Activated CD4-positive, alpha-beta T cell treated with anti-CD3 and anti-CD28 coated beads, Interleukin-2, Interleukin-4, amounts not matched to agents 100 ng/mL and 50 ng/mL, durations not matched to agents 16 hours and 8 hours (primary cell): ENCODE results near the gene GPC5.

ENCODE experiments used
- DNase-seq: peaks from one replicate; pipeline ENCODE4 v3.0.0-alpha.2; 2020; ENCODE audit warnings: low spot score

GPC5 gene

DNA sequence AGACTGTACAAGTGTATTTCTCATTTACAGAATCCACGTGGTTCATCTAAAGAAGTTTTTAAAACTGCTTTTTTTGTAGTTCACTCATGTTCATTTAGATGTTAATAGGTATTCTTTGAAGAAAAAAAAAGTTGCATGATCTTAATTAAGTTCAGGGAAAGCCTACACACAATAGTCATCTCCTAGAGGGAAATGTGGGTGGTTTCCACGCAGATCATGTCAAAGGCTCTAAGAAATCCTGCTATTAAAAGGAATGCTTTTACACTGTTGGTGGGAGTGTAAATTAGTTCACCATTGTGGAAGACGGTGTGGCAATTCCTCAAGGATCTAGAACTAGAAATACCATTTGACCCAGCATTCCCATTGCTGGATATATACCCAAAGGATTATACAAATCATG, 312.3 kb downstream of the GPC5 start:
- DNase-seq: no peak

DNA sequence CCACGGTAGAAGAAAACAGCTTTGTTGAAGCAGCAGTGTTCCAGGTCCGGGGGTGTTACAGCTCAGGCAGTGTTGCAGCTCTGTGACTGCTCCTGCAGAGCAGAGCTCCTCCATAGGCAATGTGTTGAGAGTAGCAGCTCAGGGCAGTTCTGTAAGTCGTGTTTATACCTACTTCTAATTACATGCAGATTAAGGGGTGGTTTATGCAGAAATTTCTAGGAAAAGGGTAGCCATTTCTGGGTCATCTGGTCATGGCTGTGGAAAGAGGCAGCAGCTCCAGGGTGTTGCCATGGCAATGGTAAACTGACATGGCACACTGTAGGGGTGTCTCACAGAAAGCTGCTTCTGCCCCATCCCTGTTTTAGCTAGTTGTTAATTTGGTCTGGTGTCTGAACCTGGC, 316.4 kb downstream of the GPC5 start:
- DNase-seq: no peak

DNA sequence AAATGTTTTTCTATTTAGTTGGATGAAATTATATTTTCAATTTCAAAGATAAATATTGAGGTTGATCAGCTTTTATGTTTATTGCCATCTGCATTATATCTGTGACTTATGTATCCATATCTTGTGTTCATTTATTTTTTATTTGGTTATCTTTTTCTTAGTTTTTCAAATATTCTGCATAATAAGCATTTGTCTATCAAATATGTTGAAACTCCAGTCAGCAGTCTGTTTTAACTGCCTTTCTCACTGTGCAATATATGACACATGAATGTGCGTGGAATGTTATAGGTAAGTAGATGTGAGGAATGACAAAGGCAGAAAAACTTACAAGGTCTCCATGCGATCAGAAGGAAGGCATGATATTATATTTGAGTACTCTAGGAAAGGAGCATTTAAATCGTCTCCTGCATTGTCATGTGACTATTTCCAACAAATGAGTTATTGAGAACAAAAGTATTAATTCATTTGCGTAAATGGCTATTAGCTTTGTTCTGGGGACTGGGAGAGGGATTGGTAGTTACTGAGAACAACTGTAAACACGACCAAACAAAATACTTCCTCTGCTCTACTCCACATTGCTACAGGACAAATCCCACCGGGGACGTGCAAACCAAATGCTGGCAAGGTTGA, 318.1 kb downstream of the GPC5 start:
- no peak for DNase-seq

DNA sequence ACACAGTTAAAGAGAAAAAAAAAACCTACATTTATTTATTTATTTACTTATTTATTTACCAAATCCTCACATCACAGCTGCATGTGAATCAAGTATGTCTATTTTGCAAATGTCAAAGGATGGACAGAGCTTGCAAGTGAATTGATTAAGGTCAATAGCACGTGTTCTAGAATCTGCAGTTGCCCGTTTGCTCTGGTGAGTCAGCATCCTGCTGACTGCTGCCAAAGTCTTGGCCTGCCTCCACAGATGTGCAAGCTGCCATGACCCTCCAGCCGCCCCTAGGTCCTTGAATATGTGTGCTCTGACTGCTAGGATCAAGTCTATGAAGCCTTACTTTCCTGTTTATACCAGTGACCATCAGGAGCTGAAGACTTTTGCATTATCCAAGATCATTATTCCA, 320.6 kb downstream of the GPC5 start:
- DNase-seq: no peak

DNA sequence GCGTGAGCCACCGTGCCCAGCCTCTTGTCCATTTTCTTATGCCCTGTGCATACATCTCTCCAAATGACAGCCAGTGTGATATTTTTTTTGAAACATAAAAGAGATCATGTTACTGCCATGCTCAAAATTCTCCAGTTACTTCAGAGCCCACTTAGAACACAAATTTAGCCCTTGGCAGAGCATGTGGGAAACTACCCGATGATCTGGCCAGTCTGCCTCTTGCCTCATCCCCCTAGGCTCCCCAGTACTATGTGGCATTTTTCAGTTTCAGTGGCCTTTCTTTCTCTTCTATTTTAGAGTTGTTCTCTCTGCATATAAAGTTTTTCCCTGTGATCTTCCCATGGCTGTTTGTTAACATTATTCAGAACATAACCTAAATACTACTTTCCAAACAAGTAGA, 323.0 kb downstream of the GPC5 start:
- DNase-seq: no peak

DNA sequence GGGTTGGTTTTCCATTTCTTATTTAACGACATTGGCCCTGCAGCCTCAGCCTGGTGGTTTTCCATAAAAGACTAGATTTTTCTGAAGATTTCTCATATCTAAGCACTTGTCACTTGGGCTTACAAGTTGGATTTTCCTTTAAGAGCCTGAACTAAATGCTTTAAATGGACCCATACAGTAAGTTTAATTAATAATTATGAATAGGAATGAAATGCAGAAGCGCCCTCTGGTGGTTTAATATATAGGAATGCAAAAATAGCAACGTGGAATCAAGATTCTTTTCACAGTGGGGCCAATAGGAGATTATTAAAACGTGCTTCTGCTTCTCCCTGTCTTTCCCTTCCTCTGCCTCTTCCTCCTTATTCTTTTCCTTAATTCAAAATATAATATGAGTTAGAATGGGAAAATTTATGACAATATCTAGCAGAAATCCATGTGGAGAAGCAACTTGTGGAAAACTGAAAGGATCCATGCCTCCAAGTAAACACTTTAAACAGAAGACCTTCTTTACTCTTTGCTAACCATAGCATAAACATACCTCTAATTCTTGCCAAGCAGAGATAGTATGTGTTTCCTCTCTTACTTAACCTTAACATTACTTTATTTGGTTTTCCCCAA, 324.0 kb downstream of the GPC5 start:
- DNase-seq: peak; percentile 17

DNA sequence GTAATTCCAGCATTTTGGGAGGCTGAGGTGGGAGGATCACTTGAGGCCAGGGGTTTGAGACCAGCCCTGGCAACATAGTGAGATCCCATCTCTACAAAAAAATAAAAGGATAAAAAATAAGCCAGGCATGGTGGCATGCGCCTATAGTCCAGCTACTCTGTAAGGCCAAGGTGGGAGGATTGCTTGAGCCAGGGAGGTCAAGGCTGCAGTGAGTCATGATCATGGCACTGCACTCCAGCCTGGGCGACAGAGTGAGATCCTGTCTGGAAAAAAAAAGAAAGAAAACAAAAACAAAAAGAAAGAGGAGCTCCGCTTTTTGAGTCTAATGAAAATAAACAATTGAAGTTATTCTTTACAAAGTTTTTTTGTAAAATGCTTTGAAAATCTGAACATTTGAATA, 326.2 kb downstream of the GPC5 start:
- DNase-seq: no peak

DNA sequence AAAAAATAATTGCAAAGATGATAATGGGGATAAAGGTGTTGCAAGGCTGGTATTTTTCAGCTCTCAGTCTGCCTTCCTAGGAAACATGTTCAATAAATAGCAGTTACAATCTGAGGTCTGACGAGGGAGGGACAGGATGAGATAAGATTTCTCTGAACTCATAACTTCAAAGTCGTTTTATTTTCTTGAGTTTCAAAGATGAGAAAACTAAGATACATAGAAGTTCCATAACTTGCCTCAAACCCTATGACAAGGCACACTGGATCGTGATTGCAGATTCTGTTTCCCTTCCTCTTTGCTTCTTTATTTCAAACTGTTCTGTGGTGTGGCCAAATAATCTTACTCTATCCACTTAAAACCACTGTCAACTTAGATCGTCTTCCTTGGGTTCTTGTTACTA, 327.2 kb downstream of the GPC5 start:
- DNase-seq: no peak

DNA sequence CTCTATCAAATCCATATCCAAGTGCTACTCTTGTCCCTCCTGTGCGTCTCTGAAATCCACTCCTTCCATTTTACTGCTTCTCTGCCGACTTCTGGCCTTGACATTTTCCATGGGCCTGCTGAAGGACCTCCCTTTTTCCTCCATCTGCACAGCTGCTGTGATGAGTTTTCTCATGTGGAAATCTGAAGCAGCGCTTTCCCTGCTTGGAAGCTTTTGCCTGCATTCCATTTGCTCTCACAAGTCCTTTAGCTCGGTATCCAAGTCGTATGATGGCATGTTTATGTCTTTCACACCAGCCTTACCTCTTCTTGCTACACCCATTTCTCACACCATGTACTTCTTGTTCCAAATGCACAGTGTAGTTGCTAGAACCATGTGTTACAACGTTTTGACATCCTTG, 328.2 kb downstream of the GPC5 start:
- DNase-seq: no peak

DNA sequence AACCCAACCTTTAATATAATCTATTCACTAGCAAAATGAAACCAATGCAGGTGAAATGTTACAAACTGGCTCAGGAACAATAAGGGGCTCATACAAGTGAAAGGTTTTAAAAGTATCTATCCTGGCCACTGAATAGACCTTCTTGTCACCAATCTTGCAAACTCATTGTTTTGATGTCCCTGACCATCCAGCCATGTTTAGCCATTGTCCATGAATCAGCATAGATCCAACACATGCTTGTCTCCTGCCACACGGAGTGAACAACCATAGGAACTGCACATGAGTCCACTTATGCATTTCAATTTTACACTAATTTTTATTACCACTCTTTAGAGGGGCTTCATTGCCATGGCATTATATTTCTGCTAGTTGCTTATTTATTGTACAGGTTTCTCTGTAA, 331.4 kb downstream of the GPC5 start:
- no peak for DNase-seq

DNA sequence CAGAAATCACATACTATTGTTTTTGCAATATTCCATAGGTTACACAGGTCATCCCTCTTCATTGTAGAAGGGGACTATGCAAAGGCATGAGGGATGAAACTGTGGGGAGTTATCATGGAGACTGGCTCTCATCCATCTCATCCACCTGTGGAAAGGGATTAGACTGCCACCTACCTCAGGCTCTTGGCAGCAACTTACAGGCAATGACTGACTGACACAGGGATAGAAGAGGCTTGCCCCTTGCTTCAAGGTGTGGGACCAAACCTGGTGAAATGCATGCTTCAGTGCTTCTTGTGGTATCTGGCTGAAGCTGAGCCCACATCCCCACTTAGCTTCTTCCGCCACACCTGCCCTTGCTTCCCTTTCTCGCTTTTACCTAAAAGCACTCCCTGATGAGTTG, 341.3 kb downstream of the GPC5 start:
- DNase-seq: no peak

DNA sequence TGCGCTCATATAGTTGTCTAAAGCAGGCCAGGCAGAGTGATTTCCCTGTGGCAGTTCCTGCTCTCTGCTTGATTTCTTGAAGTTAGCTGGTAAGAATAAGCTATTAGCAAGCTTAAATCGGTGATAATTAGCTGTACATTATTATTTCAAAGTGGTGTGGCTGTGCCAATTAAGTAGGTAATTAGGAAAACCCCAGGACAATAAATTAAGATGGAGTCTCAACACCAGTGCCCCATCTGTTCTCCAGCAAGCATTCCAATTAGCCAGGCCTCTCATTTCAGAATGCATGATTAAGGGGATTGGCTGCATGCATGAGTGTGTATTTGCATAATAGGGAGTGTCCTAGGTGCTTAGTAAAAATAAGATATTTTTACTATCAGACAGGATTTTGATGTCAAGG, 342.3 kb downstream of the GPC5 start:
- DNase-seq: no peak

DNA sequence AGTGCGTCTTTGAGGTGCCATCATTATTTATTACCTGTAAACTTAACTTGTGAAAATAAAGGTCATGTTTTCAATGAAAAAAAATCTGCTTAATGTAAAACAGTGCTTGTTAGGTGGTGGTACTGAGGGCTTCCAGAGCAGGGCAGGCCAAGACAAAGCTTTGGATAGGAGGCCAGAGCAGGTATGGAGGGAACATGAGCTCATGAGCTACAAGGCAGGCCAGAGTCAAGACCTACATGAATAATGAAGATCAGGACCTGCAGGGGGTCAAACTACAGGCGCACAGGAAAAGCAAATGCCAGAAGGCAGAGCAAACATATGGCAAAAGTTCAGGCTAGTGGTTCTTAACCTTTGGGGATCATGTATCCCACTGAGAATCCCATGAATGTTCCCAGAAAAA, 343.5 kb downstream of the GPC5 start:
- no peak for DNase-seq

DNA sequence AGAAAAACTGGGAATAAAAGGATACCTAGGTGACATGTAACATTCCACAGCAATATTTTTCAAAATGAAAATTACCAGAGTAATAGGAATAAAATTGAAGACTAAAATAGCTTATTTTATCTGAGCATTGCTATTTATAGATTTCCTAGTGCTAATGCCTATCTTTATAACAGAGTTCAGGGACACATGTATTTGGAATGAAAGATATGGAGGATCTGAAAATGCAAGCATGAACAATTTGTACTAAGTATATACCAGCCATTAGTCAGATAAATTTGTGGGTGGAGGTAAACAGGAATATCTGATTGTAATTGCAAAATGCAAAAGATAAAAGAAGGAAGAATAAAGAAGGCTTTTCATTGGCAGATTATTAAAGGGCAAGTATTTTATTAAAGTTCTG, 345.9 kb downstream of the GPC5 start:
- DNase-seq: no peak

DNA sequence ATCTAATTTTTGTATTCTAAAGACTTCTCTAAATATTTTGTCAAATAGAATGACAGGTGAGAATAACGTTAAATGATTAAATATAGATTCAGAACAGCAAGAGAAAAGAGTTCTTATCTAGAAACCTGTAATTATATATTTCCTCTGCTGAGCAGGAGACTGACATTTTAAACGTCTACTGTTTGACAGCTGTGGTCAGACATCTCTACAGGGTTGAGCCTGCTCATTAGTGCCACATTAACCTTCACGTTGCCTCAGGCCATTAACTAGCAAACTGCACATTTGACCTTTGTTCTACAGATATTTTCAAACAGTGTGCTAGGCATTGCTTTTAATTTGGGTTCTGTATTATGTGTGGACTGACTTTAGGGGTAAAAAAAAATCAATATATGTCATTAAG, 347.5 kb downstream of the GPC5 start:
- DNase-seq: no peak

DNA sequence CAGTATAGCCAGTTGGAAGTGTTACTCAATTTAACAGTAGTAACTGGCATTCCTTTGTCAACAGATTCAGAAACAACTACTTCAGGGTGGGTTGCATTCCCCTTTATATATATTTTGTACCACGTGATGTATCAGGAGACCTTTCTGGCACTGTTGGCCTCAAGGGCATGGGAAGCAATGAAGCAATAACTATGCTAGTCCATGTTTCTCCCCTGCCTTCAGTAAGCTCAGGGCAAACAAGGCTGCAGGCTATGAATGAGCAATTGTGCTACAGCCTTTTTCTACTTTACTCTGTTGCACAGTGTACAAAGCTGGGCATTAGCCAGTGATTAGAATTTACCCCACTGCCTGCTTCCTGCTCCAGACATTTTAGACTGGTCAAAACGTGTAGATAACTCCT, 348.8 kb downstream of the GPC5 start:
- no peak for DNase-seq

DNA sequence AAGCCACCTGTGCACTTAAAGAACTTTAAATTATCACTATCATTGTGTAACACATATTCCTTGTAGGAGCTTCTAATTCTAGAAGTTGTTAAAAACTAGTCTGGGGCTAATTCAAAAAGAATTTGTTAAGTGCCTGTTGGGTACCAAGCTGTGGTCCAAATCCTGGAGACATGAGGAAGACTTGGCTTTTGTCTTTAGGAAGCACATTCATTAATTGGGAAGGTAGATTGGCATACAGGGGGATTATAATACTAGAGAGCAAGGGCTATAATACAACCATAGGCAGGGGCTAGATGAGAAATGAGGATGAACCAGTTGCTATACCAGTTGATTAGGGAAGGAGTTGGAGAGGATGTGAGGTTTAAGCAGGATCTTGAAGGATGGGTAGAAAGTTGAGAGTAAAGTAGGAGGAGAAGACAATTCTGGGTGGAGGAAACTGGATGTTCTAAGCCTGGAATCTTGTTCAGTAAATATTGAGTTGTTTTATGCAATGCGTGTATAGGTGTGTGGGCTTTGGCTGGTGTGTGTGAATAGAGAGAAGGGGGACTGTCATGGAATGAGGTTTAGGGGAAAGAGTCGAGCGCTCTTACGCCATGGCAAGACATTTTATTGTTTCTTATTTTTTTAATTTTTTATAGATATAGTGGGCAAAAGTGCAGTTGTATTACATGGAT, 350.1 kb downstream of the GPC5 start:
- DNase-seq: no peak

DNA sequence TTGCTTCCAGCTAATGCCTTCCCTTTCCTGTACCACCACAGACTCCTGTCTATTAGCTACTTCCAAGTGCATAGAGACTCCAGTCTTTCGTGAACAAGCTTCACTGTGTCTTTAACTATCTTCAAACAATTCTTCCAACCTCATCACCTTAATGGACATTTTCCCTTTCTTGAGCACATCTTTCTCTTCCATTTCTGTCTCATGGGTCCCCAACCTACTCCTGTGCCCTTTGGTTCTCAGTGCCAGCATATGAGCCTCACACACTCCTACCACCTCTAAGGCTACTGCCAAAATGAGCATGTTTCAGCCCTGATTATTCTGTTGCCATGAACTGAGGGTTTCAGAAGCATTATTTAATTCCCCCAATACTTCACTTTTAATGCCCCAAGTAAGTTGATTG, 360.3 kb downstream of the GPC5 start:
- no peak for DNase-seq

DNA sequence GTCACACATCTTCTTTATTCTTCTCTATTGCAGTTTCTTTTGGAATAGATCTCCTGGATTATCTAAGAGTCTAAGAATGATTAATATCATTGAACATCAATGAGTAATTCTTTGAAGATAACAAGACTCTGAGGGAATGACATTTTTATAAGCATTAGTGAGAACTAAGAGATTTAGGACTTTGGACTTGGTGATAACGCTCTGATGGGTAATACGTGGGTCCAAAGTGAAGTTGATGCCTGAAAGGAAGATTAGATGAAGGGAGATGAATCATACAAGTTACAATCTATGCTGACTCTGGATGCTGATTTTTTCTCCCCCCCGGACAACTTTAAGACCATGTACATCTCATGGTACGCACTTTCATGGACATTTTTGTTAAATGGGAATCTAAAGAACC, 364.5 kb downstream of the GPC5 start:
- no peak for DNase-seq

DNA sequence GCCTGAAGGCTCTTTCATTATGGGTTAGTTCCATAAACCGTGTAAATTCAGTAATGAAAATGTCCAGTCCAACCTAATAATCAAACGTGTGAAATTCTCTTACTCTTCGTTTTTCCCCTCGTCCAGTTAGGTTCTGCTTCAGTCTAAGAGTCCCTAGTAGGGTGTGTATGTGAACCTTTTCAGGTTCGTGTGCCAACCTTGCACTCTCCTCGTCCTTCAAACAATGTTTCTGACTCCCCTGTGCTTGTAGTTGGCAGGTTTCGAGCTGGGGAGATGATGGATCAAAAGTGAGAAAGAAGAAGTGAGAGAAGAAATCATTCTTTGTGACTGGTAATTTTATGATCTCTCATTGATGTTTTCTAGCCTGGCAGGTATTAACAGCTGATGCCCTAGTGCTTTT, 366.1 kb downstream of the GPC5 start:
- DNase-seq: no peak

DNA sequence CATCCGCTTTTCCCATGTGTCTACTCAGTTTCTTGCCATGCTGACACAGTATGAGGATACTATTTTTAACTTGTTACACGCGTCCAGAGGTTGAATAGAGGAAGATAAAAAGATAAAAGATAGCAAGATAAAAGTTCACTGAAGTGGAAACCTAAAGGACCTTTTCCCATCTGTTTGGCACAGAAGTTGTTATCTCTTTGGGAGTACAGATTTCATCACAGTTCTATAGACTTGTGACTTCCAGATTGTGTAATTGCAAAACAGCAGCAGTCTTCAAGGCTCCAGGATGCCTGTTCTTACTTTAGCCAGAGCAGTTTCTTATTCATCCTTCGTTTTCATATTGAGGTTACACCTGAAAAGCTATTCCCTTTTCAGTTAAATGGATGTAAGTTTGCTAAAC, 369.2 kb downstream of the GPC5 start:
- no peak for DNase-seq

DNA sequence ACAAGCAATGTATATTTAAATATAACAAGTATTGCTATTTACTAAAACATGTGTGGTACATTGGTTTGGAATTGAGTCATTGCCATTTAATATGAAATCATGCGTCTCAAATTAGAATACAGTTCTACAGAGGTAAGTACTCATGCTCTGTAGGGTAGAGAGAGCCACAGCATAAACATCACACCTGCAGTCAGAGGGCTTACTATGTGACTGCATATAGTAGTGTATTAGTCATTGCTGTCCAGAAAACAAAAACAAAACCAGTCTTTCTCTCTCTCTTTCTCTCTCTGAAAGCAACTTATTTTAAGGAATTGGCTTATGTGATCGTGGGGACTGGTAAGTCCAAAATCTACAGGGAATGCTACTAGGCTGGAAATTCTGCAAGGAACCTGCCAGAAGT, 370.3 kb downstream of the GPC5 start:
- DNase-seq: no peak

DNA sequence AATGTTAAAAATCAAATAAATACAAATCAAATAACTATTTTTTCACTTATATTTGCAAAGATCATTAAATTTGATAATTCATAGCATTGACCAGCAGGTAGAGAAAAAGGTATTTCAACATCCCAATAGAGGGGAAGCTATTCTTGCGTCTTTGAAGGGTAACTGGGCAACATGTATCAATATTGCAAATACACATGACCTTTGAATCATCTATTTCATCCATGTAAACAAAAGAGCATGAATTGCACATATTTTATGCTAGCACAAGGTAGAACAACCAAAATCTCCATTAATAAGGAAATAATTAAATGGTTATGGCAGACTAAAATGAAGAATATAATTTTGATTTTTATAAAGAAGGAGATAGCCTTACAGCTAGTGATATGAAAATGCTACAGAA, 372.8 kb downstream of the GPC5 start:
- no peak for DNase-seq
